ENCODE results near the gene CYREN.
"Not testable (repeated sequence)": the region's sequence is repeated elsewhere in the genome, so short reads cannot be mapped to it uniquely, and the experiment has no call there.

The CYREN gene

DNA sequence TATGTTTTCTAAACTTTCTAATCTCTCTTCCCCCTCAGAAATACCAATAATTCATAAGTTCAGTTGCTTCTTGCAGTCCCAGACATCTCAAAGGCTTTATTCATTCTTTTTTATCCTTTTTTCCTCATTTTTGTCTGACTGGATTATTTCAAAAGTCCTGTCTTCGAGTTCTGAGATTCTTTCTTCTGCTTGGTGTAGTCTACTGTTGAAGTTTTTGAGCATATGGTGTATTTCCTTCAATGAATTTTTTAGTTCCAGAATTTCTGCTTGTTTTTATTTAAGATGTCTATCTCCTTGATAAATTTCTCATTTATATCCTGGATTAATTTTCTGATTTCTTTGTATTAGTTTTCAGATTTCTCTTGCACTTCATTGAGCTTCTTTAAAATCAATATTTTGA is 14.2 kb downstream of the CYREN start:
- no peak for DNase-seq

DNA sequence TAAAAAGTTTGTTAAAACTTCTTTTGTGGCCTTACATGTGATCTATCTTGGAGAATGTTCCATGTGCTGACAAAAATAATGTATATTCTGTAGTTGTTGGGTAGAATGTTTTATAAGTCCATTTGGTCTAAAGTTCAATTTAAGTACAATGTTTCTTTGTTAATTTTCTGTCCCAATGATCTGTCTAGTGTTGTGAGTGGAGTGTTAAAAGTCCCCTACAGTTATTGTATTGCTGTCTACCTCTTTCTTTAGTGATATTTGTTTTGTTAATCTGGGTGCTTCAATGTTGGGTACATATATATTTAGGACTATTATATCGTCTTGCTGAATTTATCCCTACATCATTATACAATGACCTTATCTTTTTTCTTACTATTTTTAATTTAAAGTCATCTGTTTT is 15.8 kb downstream of the CYREN start:
- DNase-seq = no peak

DNA sequence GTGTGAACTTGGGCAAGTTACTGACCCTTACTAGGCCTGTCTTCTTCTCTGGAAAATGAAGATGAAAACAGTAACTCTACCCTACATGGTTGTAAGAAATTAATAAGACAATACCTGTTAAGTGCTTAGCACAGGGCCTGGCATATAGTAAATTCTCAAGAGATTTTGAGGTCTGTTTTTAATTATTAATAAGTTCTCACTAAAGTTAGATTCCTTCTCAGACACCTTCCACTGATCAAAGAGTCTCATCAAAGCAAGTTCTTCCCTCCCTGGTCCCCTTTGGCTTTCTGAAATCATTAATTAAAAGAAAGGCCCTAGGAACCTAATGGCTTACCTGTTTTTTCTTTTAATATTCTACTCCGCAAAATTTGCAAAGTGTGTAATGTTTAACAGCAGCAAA is 18.1 kb downstream of the CYREN start:
- DNase-seq = no peak

DNA sequence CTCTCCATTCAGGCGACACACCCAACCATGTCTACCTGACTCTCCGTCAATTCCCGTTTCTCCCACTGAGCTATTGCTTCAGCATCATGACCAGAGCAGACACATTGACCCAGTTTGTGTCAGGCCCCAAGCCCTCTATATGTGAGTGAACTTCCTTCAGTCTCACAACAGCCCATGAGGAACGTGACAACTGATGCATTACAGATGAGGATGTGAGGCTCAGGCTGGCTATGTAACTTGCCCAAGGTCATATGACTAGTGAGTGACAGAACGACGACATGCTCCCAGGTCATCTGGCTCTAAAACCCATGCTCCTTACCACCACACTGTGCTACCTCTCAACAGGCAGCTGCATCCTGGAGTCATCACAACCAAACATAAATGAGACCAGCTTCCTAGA is 19.0 kb downstream of the CYREN start:
- no peak for DNase-seq

DNA sequence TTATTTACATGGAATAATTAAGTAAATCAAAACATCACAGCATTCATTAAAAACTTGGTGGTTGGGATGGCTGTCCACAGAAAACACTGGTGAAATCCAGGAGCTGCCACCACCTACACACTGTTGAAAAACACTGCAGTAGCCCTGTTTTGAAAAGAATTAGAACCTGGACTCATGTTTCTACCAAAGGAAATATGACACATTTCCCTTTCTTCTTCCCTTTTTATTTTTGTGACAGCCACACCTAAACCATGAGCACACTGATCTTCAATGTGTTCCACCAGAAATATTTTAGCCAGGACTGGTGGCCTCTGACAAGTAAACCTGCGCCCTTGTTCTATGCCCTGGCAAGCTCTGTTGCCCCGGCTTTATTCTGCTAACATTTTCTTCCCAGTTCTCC is 19.4 kb downstream of the CYREN start:
- no peak for DNase-seq

DNA sequence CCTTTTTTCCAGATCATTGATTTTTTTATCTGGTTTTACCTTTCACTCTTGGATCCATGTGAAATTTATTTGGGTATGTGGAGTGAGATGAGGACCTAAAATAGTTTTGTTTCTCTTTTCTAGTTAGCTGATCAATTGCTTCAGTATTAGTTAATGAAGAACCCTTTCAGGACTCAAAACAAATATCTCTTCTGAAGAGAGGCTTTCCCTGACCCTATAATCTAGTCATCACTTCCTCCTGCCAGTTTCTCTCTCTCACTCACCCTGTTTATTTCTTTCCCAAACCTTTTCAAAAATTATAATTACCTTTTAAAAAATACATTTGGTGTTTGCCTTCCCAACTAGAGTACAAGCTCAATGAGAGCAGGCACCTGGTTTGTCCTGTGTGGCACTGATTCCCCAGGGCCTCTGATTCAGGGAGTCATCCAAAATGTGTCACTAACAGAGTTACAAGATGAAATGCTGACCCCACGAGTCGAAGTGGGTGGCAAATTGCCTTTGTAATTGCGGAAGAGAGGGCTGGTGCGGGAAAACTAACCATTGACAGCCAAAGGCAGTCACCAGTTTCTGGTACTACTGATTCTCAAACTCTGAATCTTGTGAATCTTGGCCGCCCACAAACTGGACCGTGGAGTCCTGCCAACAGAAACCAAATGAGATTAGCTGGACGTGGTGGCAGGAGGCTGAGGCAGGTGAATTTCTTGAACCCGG is 20.3 kb downstream of the CYREN start:
- DNase-seq = no peak

DNA sequence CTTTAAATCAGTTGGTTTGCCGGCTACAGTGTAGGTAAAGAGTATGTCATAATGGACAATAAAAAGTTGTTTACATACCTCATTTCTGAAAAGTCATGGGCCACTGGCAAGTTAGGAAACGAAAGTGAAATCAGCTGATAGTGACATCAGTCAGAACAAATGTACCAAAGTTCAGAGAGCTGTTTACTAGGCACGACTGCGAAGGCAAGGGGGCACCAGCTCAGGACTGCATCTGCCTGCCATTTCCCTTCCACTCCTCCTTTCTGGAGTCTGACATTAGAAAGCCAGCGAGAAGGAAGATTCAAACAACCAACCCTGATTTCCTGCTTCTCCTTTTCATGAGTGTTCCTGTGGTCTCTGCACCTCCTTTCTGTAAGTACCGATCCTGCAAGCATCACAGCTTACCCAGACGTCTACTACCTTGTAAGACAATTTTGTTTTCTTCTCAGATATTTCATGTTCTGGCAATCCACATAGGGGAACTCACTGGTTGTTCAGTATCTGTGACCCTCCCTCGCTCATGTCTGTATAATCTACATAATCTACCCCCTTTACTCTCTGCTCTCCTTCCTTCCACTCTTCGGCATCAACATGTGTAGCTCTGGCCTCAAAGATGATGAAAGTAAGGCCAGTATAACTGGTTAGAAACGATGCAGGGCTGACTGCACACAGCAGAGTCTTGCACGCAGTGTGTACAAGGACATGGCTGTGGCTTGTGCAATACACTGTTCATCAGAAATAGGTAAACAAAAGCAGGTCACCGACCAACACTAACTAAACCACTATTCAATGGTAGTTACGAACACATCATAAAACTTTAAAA is 22.4 kb downstream of the CYREN start, which contains the start of gene TMEM140:
Gene TMEM140 (plus strand): TSS at position 174 of the 823 bp plus-strand sequence. CDS start 16,370 bp downstream, outside the sequence.
- no peak for DNase-seq

DNA sequence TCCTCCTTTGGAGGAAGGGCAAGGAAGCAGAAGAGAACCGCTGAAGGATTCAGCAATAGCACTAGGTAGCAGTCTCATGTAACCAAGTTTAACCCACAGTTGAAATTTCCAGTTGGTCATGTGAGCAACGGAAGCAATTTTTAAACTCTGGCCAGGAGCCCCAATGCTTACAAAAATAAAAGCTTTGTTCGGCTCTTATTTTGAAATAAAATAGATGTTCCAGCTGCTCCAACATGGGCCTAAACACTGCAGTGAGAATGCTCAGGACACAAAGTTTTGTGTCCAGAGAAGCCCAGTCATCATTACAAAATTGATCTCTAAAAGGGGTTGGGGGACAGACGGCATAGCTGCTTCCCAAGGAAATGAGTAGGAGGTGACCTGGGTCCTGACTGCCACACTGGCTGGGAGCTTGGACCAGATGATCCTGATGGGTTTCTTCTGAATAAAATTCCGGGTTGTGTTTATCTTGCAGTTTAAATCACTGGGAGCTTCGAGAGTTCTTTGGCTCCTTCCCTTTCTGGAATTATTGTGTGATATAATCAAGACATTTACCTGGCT is 23.1 kb downstream of the CYREN start:
- DNase-seq = no peak

DNA sequence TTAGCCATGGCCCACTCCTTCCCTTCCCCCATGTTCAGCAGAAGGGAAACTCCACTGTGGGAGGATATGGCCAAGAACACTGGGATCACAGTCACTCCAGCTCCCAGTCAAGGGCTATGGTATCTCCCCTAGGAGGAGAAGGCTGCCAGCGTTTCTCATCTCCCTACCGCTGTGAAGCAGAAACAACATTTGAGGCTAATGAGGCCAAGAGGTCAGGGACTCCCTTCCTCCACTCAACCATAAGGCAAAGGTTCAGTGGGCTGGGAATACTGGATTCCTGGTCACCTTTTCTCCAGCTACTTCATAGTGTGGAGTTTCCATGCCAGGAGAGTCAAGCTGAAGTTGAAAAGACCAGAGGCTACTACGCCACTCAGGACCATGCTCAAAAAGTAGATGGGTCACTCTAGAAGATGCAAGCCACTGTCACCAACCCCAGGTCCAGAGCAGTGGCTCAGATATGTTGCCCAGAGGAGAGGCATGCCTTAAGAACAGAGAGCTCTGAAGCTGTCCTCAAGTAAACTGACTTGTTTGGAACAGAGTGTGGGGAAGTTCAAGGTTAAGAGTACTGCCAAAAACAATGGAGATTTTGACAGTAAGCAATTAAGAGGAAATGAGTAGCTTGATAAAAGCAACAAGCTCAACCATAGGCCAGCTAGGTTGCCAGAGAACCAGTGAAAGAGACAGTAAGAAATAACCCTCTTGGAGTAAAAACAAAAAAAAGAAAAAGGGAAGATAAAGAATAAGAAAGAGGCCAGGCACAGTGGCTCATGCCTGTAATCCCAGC is 26.4 kb downstream of the CYREN start:
- DNase-seq = no peak

DNA sequence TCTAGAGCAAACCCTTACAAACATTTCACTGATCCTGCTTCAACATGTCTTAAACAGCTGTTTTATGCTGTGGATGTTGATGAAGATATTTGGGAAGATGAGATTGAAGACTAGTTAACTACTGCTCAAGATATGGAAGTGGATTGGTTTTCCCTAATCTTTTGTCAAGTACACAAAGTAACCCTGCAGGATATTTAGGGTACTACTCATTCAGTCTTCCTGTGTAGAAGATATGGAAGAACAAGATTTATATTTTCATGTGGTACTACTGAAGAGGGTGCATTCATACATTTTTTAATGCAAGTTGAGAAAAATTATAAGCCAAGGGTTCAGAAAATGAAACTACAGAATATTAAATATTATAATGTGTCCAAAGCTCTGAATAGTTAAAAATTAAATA is 40.9 kb downstream of the CYREN start:
- DNase-seq = no peak

DNA sequence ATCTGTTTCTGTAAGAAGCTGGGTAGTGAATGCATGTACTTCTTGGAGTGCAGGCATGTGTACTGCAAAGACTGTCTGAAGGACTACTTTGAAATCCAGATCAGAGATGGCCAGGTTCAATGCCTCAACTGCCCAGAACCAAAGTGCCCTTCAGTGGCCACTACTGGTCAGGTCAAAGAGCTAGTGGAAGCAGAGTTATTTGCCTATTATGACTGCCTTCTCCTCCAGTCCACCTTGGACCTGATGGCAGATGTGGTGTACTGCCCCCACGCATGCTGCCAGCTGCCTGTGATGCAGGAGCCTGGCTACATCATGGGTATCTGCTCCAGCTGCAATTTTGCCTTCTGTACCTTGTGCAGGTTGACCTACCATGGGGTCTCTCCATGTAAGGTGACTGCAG is 41.6 kb downstream of the CYREN start:
- DNase-seq = no peak

DNA sequence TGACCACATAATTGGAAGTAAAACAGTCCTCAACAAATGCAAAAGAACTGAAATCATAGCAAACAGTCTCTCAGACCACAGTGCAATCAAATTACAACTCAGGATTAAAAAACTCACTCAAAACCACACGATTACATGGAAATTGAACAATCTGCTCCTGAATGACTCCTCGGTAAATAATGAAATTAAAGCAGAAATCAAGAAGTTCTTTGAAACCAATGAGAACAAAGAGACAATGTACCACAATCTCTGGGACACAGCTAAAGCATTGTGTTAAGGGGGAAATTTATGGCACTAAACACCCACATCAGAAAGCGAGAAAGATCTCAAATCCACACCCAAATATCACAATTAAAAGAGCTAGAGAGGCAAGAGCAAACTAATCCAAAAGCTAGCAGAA is 45.9 kb downstream of the CYREN start:
- not testable (repeated sequence) for DNase-seq

DNA sequence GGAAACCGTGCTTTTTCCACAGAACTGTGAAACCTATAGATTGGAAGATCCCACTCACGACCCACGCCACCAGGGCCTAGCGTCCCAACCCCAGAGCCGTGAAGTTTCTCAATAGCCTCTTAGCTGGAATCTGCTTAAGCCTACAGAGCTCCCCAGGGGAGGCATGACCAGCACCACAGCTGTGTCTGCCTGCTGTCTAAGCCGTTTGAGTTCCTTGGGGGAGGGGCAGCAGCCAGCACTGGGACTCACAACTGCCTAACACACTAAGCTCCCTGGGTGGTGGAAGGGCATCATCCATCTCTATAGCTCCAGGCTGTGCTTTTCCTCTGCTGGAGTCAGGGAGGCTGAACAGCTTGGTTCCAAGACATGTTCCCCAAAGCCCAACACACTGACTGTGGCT is 48.6 kb downstream of the CYREN start:
- DNase-seq = no peak

DNA sequence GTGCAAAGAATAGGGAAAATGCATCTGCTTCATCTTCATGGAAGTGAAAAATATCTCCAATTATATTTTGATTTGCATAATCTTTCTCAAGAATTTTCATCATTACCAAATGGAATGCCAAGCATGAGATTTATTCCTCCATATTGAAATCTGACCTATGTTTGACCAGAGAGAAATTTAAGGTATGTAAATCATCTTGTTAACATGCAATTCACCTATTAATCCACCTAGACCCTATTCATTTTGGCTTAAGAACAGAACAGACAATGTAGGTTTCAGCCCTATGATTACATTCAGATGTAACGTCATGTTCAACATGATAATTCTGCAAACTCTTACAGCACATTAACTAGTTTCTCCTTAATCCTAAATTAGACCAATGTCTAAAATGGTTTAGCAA is 53.4 kb downstream of the CYREN start:
- DNase-seq = no peak
